GM21528 (cell line): ENCODE data around the gene RAD51B.

ENCODE experiments used
- ATAC-seq: cut with Tn5 transposase; IDR thresholded peaks from one replicate; pipeline ENCODE4 v1.9.1; 2021; ENCODE audit warnings: mild to moderate bottlenecking, moderate library complexity; ENCODE audit not compliant: unreplicated experiment, low FRiP score

Gene RAD51B

GRCh38 chr14:68479247-68479646, 659.7 kb downstream of the RAD51B start:
- no peak for ATAC-seq

GRCh38 chr14:68482018-68482417, 662.4 kb downstream of the RAD51B start:
- ATAC-seq = no peak

- ATAC-seq = no peak
Measured at GRCh38 chr14:68482772-68483395, 663.3 kb downstream of the RAD51B start.

- no peak for ATAC-seq
Measured at GRCh38 chr14:68486033-68486732, 666.6 kb downstream of the RAD51B start.

- ATAC-seq = no peak
Measured at GRCh38 chr14:68486809-68487208, 667.2 kb downstream of the RAD51B start.

- no peak for ATAC-seq
Measured at GRCh38 chr14:68487805-68488590, 668.4 kb downstream of the RAD51B start.

GRCh38 chr14:68491793-68492192, 672.2 kb downstream of the RAD51B start:
- no peak for ATAC-seq

- ATAC-seq = no peak
Measured at GRCh38 chr14:68492381-68493151, 673.0 kb downstream of the RAD51B start.

GRCh38 chr14:68493152-68493911, 673.8 kb downstream of the RAD51B start:
- no peak for ATAC-seq

GRCh38 chr14:68495101-68496039, 675.8 kb downstream of the RAD51B start:
- ATAC-seq = no peak

GRCh38 chr14:68497011-68497410, 677.4 kb downstream of the RAD51B start:
- no peak for ATAC-seq

GRCh38 chr14:68499451-68499850, 679.9 kb downstream of the RAD51B start:
- ATAC-seq = no peak

GRCh38 chr14:68501171-68501570, 681.6 kb downstream of the RAD51B start:
- no peak for ATAC-seq

GRCh38 chr14:68501614-68502052, 682.1 kb downstream of the RAD51B start:
- ATAC-seq = no peak

- ATAC-seq = no peak
Measured at GRCh38 chr14:68502230-68502629, 682.7 kb downstream of the RAD51B start.

- ATAC-seq = no peak
Measured at GRCh38 chr14:68503186-68503825, 683.7 kb downstream of the RAD51B start.

- ATAC-seq = no peak
Measured at GRCh38 chr14:68504861-68505260, 685.3 kb downstream of the RAD51B start.

GRCh38 chr14:68506021-68506644, 686.6 kb downstream of the RAD51B start:
- no peak for ATAC-seq
